Measurements from ENCODE around the gene AZU1.

The AZU1 gene

GRCh38 chr19:843180-843835, 15.7 kb downstream of the AZU1 start:
- Histone ChIP-seq H3K27ac (ENCODE audit: extremely low read depth, low read depth, low read length) (no peak overlapping the region), H3K4me1 (ENCODE audit: control insufficient read depth, insufficient read depth, low read length) (no peaks in the 10 kb centered on the region; the same call in 1 of the 2 replicates), H3K36me3 (ENCODE audit: control insufficient read depth in 2 of 2, insufficient read depth in 1 of 2, low read length in 2 of 2) (no peaks in the 10 kb centered on the region), H3K9me3 (ENCODE audit: control insufficient read depth, insufficient read depth, low read depth, low read length) (no peaks in the 10 kb centered on the region), H3K4me3 (ENCODE audit: low read depth, low read length) (peak overlapping the region; percentile 9)
- CTCF ChIA-PET = interaction anchor here (1.0 kb wide), 1 partner anchor 14 kb away, joined by 3 read pairs; no protein-coding TSS in a partner anchor
- POLR2A ChIA-PET = interaction anchor here (0.6 kb wide), 1 partner anchor 20 kb away, joined by 6 read pairs; no protein-coding TSS in a partner anchor
- TF ChIP-seq ZBTB17 (tag by site-specific recombination; IDR thresholded peaks at IDR 0.05) (peak; percentile 33; the same call in 1 of the 2 replicates), IKZF3 (tag by site-specific recombination; IDR thresholded peaks at IDR 0.05) (no peak), ZNF548 (tag by site-specific recombination; IDR thresholded peaks at IDR 0.05) (no peak), ZBTB48 (tag by site-specific recombination; IDR thresholded peaks at IDR 0.05) (no peak), EGR2 (tag by site-specific recombination; IDR thresholded peaks at IDR 0.05; ENCODE audit: low read depth) (peak; percentile 88), ZIC2 (tag by site-specific recombination; IDR thresholded peaks at IDR 0.05) (peak; percentile 46; the same call in 1 of the 2 replicates), ZNF354C (tag by site-specific recombination; IDR thresholded peaks at IDR 0.05; ENCODE audit: borderline replicate concordance, low read depth) (no peak), ZNF518A (tag by site-specific recombination; conservative IDR thresholded peaks at IDR 0.05; ENCODE audit: low read depth) (no peak), ZNF16 (tag by site-specific recombination; IDR thresholded peaks at IDR 0.05; ENCODE audit: low read depth) (no peak), CTCF (tag by site-specific recombination; IDR thresholded peaks at IDR 0.05) (peak; percentile 19; the same call in 1 of the 2 replicates), ZNF157 (tag by site-specific recombination; IDR thresholded peaks at IDR 0.05) (no peak), ZNF654 (tag by site-specific recombination; IDR thresholded peaks at IDR 0.05; ENCODE audit: low read depth) (no peak), SP7 (tag by site-specific recombination; IDR thresholded peaks at IDR 0.05) (0 out of 2 replicates have a peak, but pooled peaks have one; percentile 25), WT1 (tag by site-specific recombination; IDR thresholded peaks at IDR 0.05) (peak; percentile 22; the same call in 1 of the 2 replicates), ZNF404 (tag by site-specific recombination; IDR thresholded peaks at IDR 0.05) (no peak), ZFHX2 (tag by site-specific recombination; conservative IDR thresholded peaks at IDR 0.05) (peak; percentile 90), ZBTB7A (tag by site-specific recombination; IDR thresholded peaks at IDR 0.05; ENCODE audit: low read depth) (no peak), ZNF623 (tag by site-specific recombination; IDR thresholded peaks at IDR 0.05) (no peak), BCL6B (tag by site-specific recombination; IDR thresholded peaks at IDR 0.05) (no peak), ZNF184 (tag by site-specific recombination; IDR thresholded peaks at IDR 0.05) (no peak), KLF8 (tag by site-specific recombination; IDR thresholded peaks at IDR 0.05) (no peak; the same call in 1 of the 2 replicates), ZNF398 (tag by site-specific recombination; IDR thresholded peaks at IDR 0.05) (peak; percentile 74), ZNF335 (tag by site-specific recombination; conservative IDR thresholded peaks at IDR 0.05) (peak; percentile 87), ZNF600 (tag by site-specific recombination; IDR thresholded peaks at IDR 0.05) (peak; percentile 94), HOXA7 (CRISPR knock-in tag; IDR thresholded peaks at IDR 0.05; ENCODE audit: borderline replicate concordance) (no peak), OVOL3 (tag by site-specific recombination; IDR thresholded peaks at IDR 0.05) (no peak), ZNF140 (tag by site-specific recombination; IDR thresholded peaks at IDR 0.05) (no peak), ZBTB8A (tag by site-specific recombination; IDR thresholded peaks at IDR 0.05) (peak; percentile 31; the same call in 1 of the 2 replicates), GLIS1 (tag by site-specific recombination; IDR thresholded peaks at IDR 0.05) (peak; percentile 65), ZNF558 (tag by site-specific recombination; IDR thresholded peaks at IDR 0.05) (no peak)

Measured in HEK293 (cell line).